ENCODE data around the gene DGKA.

Gene DGKA

GRCh38 chr12:55899082-55899481, 31.9 kb upstream of the DGKA start:
- H3K4me3 ChIP-seq (IDR thresholded peaks at IDR 0.05; ENCODE audit: insufficient read depth, low read depth, low read length) = no peak overlapping the region
- H3K79me2 ChIP-seq (ENCODE audit: insufficient read depth, low read depth) = no peaks in the 10 kb centered on the region
- H3K4me1 ChIP-seq (ENCODE audit: low read depth, poor library complexity, severe bottlenecking) = peaks cover 6% of the 10 kb centered on the region
- no peaks in the 10 kb centered on the region for H4K20me1 ChIP-seq (ENCODE audit: insufficient read depth)
- no peak overlapping the region for H2AFZ ChIP-seq (ENCODE audit: low read depth)
- H3K4me2 ChIP-seq = no peak overlapping the region
- H3K27ac ChIP-seq = no peak overlapping the region; the same call in 1 of the 2 replicates
- TF ChIP-seq CTCF (conservative IDR thresholded peaks at IDR 0.05; ENCODE audit: low read depth, low read length) = no peak
- H3K36me3 ChIP-seq (ENCODE audit: insufficient read depth) = no peaks in the 10 kb centered on the region
- no peak overlapping the region for H3K9ac ChIP-seq
- H3K27me3 ChIP-seq (ENCODE audit: insufficient read depth, low read depth) = no peaks in the 10 kb centered on the region

- H3K36me3 ChIP-seq (ENCODE audit: insufficient read depth) = no peaks in the 10 kb centered on the region
- H4K20me1 ChIP-seq (ENCODE audit: insufficient read depth) = no peaks in the 10 kb centered on the region
- H3K4me1 ChIP-seq (ENCODE audit: low read depth, poor library complexity, severe bottlenecking) = peaks cover 9% of the 10 kb centered on the region
- H3K27ac ChIP-seq = no peak overlapping the region
- H3K27me3 ChIP-seq (ENCODE audit: insufficient read depth, low read depth) = no peaks in the 10 kb centered on the region
- peaks cover 4% of the 10 kb centered on the region; the same call in 1 of the 2 replicates for H3K79me2 ChIP-seq (ENCODE audit: insufficient read depth, low read depth)
- H3K9ac ChIP-seq = no peak overlapping the region
- no peak for TF ChIP-seq CTCF (conservative IDR thresholded peaks at IDR 0.05; ENCODE audit: low read depth, low read length)
- H3K4me3 ChIP-seq (IDR thresholded peaks at IDR 0.05; ENCODE audit: insufficient read depth, low read depth, low read length) = no peak overlapping the region
- no peak overlapping the region for H3K4me2 ChIP-seq
- H2AFZ ChIP-seq (ENCODE audit: low read depth) = no peak overlapping the region
These were observed 29.0 kb upstream of the DGKA start for GRCh38 chr12:55901881-55902490.

GRCh38 chr12:55906056-55906455, 24.9 kb upstream of the DGKA start:
- Histone ChIP-seq H3K36me3 (ENCODE audit: insufficient read depth) (no peaks in the 10 kb centered on the region), H3K4me1 (ENCODE audit: low read depth, poor library complexity, severe bottlenecking) (peaks cover 9% of the 10 kb centered on the region), H2AFZ (ENCODE audit: low read depth) (no peak overlapping the region), H3K27me3 (ENCODE audit: insufficient read depth, low read depth) (no peaks in the 10 kb centered on the region), H3K27ac (no peak overlapping the region), H4K20me1 (ENCODE audit: insufficient read depth) (no peaks in the 10 kb centered on the region), H3K9ac (no peak overlapping the region), H3K79me2 (ENCODE audit: insufficient read depth, low read depth) (peaks cover 4% of the 10 kb centered on the region; the same call in 1 of the 2 replicates), H3K4me2 (no peak overlapping the region), H3K4me3 (IDR thresholded peaks at IDR 0.05; ENCODE audit: insufficient read depth, low read depth, low read length) (no peak overlapping the region)
- TF ChIP-seq CTCF (conservative IDR thresholded peaks at IDR 0.05; ENCODE audit: low read depth, low read length) = no peak

- Histone ChIP-seq H3K4me3 (IDR thresholded peaks at IDR 0.05; ENCODE audit: insufficient read depth, low read depth, low read length) (no peak overlapping the region), H3K27ac (no peak overlapping the region), H3K36me3 (ENCODE audit: insufficient read depth) (no peaks in the 10 kb centered on the region), H4K20me1 (ENCODE audit: insufficient read depth) (no peaks in the 10 kb centered on the region), H3K79me2 (ENCODE audit: insufficient read depth, low read depth) (peaks cover 19% of the 10 kb centered on the region; the same call in 1 of the 2 replicates), H2AFZ (ENCODE audit: low read depth) (no peak overlapping the region), H3K4me2 (no peak overlapping the region), H3K27me3 (ENCODE audit: insufficient read depth, low read depth) (no peaks in the 10 kb centered on the region), H3K4me1 (ENCODE audit: low read depth, poor library complexity, severe bottlenecking) (peaks cover 4% of the 10 kb centered on the region), H3K9ac (no peak overlapping the region)
- TF ChIP-seq CTCF (conservative IDR thresholded peaks at IDR 0.05; ENCODE audit: low read depth, low read length) = no peak
These were observed 22.0 kb upstream of the DGKA start for GRCh38 chr12:55908726-55909512.
